IMR-90 (cell line): ENCODE measurements around the gene NFATC1. TPM values are rescaled to one million over a fixed set of nuclear protein-coding genes. Genes with fewer than 3 reads are reported as not detected.

Experiments
- ATAC-seq: fragments of 200-7000 bp; cut with Tn5 transposase; 2 replicates; pipeline ENCODE4 v1.9.1; 2020; ENCODE audit warnings: low read depth, mild to moderate bottlenecking, moderate library complexity
- BruUV-seq: library from RNA; stranded (reverse); fragments of 400-500 nt; replicated peaks from 2 replicates; lab custom pipeline; 2021; lab: Mats Ljungman, UMichigan
- CTCF ChIA-PET: fragments of 300-600 bp; formaldehyde crosslinking; extraction: SDS; loops from one replicate; lab custom pipeline; 2021; ENCODE audit warnings: antibody characterized with exemption; lab: Yijun Ruan, JAX
- POLR2A ChIA-PET: fragments of 300-600 bp; sonication (Branson Sonifier 250); formaldehyde crosslinking; loops from one replicate; lab custom pipeline; 2022; ENCODE audit warnings: antibody characterized with exemption; ENCODE audit not compliant: unreplicated experiment; lab: Charles Lee
- DNase-seq: peaks from one replicate; pipeline ENCODE4 v3.0.0; 2013
- H2AFZ ChIP-seq: replicated peaks from 2 replicates; pipeline ENCODE3; 2013; ENCODE audit warnings: low read length, mild to moderate bottlenecking; ENCODE audit not compliant: poor library complexity
- H2AK5ac ChIP-seq: 2 replicates; pipeline ENCODE4 v1.6.1; 2013; ENCODE audit warnings: low read depth, low read length, inconsistent platforms
- H2AK9ac ChIP-seq: replicated peaks from 2 replicates; pipeline ENCODE3; 2013; ENCODE audit warnings: mild to moderate bottlenecking, low read depth, low read length, moderate library complexity; ENCODE audit not compliant: poor library complexity
- H2BK120ac ChIP-seq: 2 replicates; pipeline ENCODE4 v1.6.1; 2013; ENCODE audit warnings: low read depth, low read length, inconsistent platforms
- H2BK15ac ChIP-seq: 3 replicates; pipeline ENCODE4 v1.6.1; 2013; ENCODE audit warnings: low read depth, low read length, inconsistent platforms
- H2BK20ac ChIP-seq: 2 replicates; pipeline ENCODE4 v1.6.1; 2013; ENCODE audit warnings: low read depth, mild to moderate bottlenecking, inconsistent platforms, low read length, moderate library complexity
- H2BK5ac ChIP-seq: 2 replicates; pipeline ENCODE4 v1.6.1; 2013; ENCODE audit warnings: mild to moderate bottlenecking, low read depth, low read length, inconsistent platforms; ENCODE audit not compliant: poor library complexity, severe bottlenecking
- H3K14ac ChIP-seq: replicated peaks from 2 replicates; pipeline ENCODE4 v1.6.1; 2013; ENCODE audit warnings: low read depth, low read length, inconsistent platforms
- H3K18ac ChIP-seq: 2 replicates; pipeline ENCODE4 v1.6.1; 2013; ENCODE audit warnings: low read depth, low read length, control low read depth
- H3K23ac ChIP-seq: 2 replicates; pipeline ENCODE4 v1.6.1; 2013; ENCODE audit warnings: low read depth, low read length, inconsistent platforms
- H3K27ac ChIP-seq: 2 replicates; pipeline ENCODE4 v1.5.1; 2013; ENCODE audit warnings: mild to moderate bottlenecking, control low read depth, low read length; ENCODE audit not compliant: insufficient read depth
- H3K27me3 ChIP-seq: 2 replicates; pipeline ENCODE4 v1.6.1; 2013; ENCODE audit warnings: low read length; ENCODE audit not compliant: control insufficient read depth, insufficient read depth
- H3K36me3 ChIP-seq: 2 replicates; pipeline ENCODE4 v1.6.1; 2013; ENCODE audit warnings: low read length, mixed read lengths; ENCODE audit not compliant: control insufficient read depth, insufficient read depth
- H3K4ac ChIP-seq: 2 replicates; pipeline ENCODE4 v1.6.1; 2013; ENCODE audit warnings: low read depth, low read length, inconsistent platforms
- H3K4me1 ChIP-seq: 2 replicates; pipeline ENCODE4 v1.6.1; 2013; ENCODE audit warnings: low read length, mixed read lengths; ENCODE audit not compliant: control insufficient read depth, insufficient read depth
- H3K4me2 ChIP-seq: 2 replicates; pipeline ENCODE4 v1.6.1; 2013; ENCODE audit warnings: low read depth, mild to moderate bottlenecking, control low read depth, low read length, moderate library complexity
- H3K4me3 ChIP-seq: 2 replicates; pipeline ENCODE4 v1.5.1; 2013; ENCODE audit warnings: low read depth, mild to moderate bottlenecking, control low read depth, low read length, moderate library complexity; ENCODE audit not compliant: insufficient read depth
- H3K56ac ChIP-seq: 2 replicates; pipeline ENCODE4 v1.6.1; 2013; ENCODE audit warnings: low read length, inconsistent platforms; ENCODE audit not compliant: insufficient read depth; ENCODE audit errors: extremely low read depth
- H3K79me1 ChIP-seq, 2 experiments: 2 replicates each; pipeline ENCODE4 v1.6.1; 2013; ENCODE audit warnings: low read length in 2 of 2, inconsistent platforms in 1 of 2, low read depth in 1 of 2
- H3K9ac ChIP-seq: 2 replicates; pipeline ENCODE4 v1.6.1; 2013; ENCODE audit warnings: low read depth, low read length, control low read depth
- H3K9me1 ChIP-seq: 2 replicates; pipeline ENCODE4 v1.6.1; 2013; ENCODE audit warnings: low read length, inconsistent platforms; ENCODE audit not compliant: insufficient read depth
- H3K9me3 ChIP-seq: 2 replicates; pipeline ENCODE4 v1.6.1; 2013; ENCODE audit warnings: low read length; ENCODE audit not compliant: control insufficient read depth, insufficient read depth
- H4K20me1 ChIP-seq: 2 replicates; pipeline ENCODE4 v1.6.1; 2013; ENCODE audit warnings: low read length, inconsistent platforms; ENCODE audit not compliant: insufficient read depth
- H4K5ac ChIP-seq: 2 replicates; pipeline ENCODE4 v1.6.1; 2013; ENCODE audit warnings: mild to moderate bottlenecking, low read depth, low read length, control low read depth
- H4K8ac ChIP-seq, 2 experiments: 2 replicates each; pipeline ENCODE4 v1.6.1; 2013; ENCODE audit warnings: low read depth in 2 of 2, low read length in 2 of 2, control low read depth in 1 of 2, inconsistent platforms in 1 of 2
- H4K91ac ChIP-seq: 2 replicates; pipeline ENCODE4 v1.6.1; 2013; ENCODE audit warnings: low read depth, low read length, inconsistent platforms; ENCODE audit not compliant: insufficient read depth
- BHLHE40 ChIP-seq: fragments of 150-350 bp; IDR thresholded peaks from 2 replicates; pipeline ENCODE4 v1.6.1; 2016; ENCODE audit warnings: mild to moderate bottlenecking, low read depth, low read length
- ELK1 ChIP-seq: fragments of 150-350 bp; IDR thresholded peaks from 2 replicates; pipeline ENCODE4 v1.6.1; 2016; ENCODE audit warnings: low read depth, mild to moderate bottlenecking, low read length, moderate library complexity, borderline replicate concordance
- FOS ChIP-seq: fragments of 150-350 bp; IDR thresholded peaks from 2 replicates; pipeline ENCODE4 v1.6.1; 2016; ENCODE audit warnings: low read depth, low read length
- MAZ ChIP-seq: IDR thresholded peaks from 2 replicates; pipeline ENCODE4 v1.6.1; 2012; ENCODE audit warnings: low read depth, mild to moderate bottlenecking, low read length, improper control_type of control experiment, moderate library complexity, borderline replicate concordance
- MXI1 ChIP-seq: IDR thresholded peaks from 2 replicates; pipeline ENCODE4 v1.6.1; 2012; ENCODE audit warnings: low read depth, mild to moderate bottlenecking, low read length, moderate library complexity, borderline replicate concordance
- POLR2A ChIP-seq: IDR thresholded peaks from 2 replicates; pipeline ENCODE4 v1.6.1; 2012; ENCODE audit warnings: mild to moderate bottlenecking, low read depth, low read length
- RAD21 ChIP-seq: IDR thresholded peaks from 2 replicates; pipeline ENCODE4 v1.6.1; 2012; ENCODE audit warnings: low read length, improper control_type of control experiment
- RFX5 ChIP-seq: IDR thresholded peaks from 2 replicates; pipeline ENCODE4 v1.8.0; 2012; ENCODE audit warnings: low read depth, mild to moderate bottlenecking, low read length, moderate library complexity
- WGBS, 2 experiments: methylation state at CpG; one replicate each; pipeline versions ENCODE4 v1.1.5 to v1.1.7; 2013; ENCODE audit warnings: missing lambda C conversion rate in 2 of 2; ENCODE audit not compliant: insufficient read length in 1 of 2; ENCODE audit errors: extremely low coverage in 2 of 2; 5-methylcytosine and 5-hydroxymethylcytosine counted together
- dilution Hi-C: fragments of 300-500 bp; cut with HindIII; formaldehyde crosslinking; loops from one replicate; pipeline ENCODE4 v1.14.3; 2018; ENCODE audit warnings: low sequenced_read_pairs; ENCODE audit not compliant: unreplicated experiment
- in situ Hi-C: fragments of 300-500 bp; cut with MboI; formaldehyde crosslinking; loops from 3 replicates; pipeline ENCODE4 v1.14.3; 2019; ENCODE audit warnings: low sequenced_read_pairs, inconsistent platforms, mixed read lengths
- intact Hi-C: fragments of 100-400 bp; cut with micrococcal nuclease; formaldehyde crosslinking; loops from 2 replicates; pipeline ENCODE4 v1.10.0; 2022
- polyA plus RNA-seq, 3 experiments: library from polyadenylated mRNA; depleted of rRNA; stranded (reverse); fragments of >200 nt; gene quantifications; 2 replicates each; pipeline ENCODE4 v1.2.3, GENCODE V29; 2012; ENCODE audit warnings: low replicate concordance in 1 of 3
- total RNA-seq: library from RNA; depleted of rRNA; stranded (reverse); fragments of >200 nt; gene quantifications from 2 replicates; pipeline ENCODE4 v1.2.3, GENCODE V29; 2012

Gene NFATC1
- total and polyA plus RNA-seq, 2 of the 4 experiments (the other 2 are of a cell fraction) = 0.36 to 1.8 TPM

DNA sequence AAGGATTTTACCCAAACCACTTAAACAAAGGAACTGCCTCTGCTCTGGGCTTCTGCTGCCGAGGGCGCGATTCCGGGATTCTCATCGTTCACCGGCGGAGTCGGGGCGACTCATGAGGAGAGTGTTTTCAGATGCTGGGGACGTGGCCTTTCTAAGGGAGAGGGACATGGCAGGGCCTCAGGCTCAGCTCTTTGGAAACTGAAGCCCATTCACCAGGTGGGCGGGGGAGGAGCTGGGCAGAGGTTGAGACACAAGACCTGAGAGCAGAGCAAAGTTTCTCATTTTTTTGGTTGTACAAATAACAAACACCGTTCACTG, 29.8 kb downstream of the NFATC1 start:
- no peaks in the 10 kb centered on the region for H3K9me1 ChIP-seq
- no peak overlapping the region for H4K91ac ChIP-seq
- H4K8ac ChIP-seq = no peak overlapping the region
- H3K23ac ChIP-seq = no peak overlapping the region
- no peaks in the 10 kb centered on the region for H4K20me1 ChIP-seq
- dilution Hi-C loops (no loop called here), intact Hi-C loops (no loop called here), in situ Hi-C loops (no loop called here)
- no peak overlapping the region for H3K9ac ChIP-seq
- no peak overlapping the region for H2BK120ac ChIP-seq
- DNase-seq (no peak), ATAC-seq (no peak)
- TF ChIP-seq FOS (no peak), ELK1 (no peak), POLR2A (no peak), RFX5 (no peak), MXI1 (no peak), BHLHE40 (no peak), MAZ (no peak), RAD21 (no peak)
- H3K79me1 ChIP-seq = no peaks in the 10 kb centered on the region
- H2AFZ ChIP-seq = no peak overlapping the region
- H4K5ac ChIP-seq = no peak overlapping the region
- BruUV-seq = no TSS peak
- H3K27me3 ChIP-seq = no peaks in the 10 kb centered on the region
- no peak overlapping the region for H3K14ac ChIP-seq
- no peak overlapping the region for H3K4me2 ChIP-seq
- H2BK15ac ChIP-seq = no peak overlapping the region
- no peak overlapping the region for H3K27ac ChIP-seq
- no peaks in the 10 kb centered on the region; the same call in 1 of the 2 replicates for H3K4me1 ChIP-seq
- no peak overlapping the region for H2BK5ac ChIP-seq
- H2AK5ac ChIP-seq = no peak overlapping the region
- WGBS, 2 experiments = 91% methylated on average over 7 of the region's 12 CpGs; no CpG with 5 or more reads in 1 of the 2 experiments
- no peak overlapping the region for H3K18ac ChIP-seq
- no peak overlapping the region for H2BK20ac ChIP-seq
- ChIA-PET POLR2A (no interaction called here), CTCF (no interaction called here)
- H2AK9ac ChIP-seq = no peak overlapping the region
- H3K36me3 ChIP-seq = peaks cover 2% of the 10 kb centered on the region; the same call in 1 of the 2 replicates
- H3K56ac ChIP-seq = no peak overlapping the region
- no peaks in the 10 kb centered on the region for H3K9me3 ChIP-seq
- H3K4ac ChIP-seq = no peak overlapping the region
- H3K4me3 ChIP-seq = no peak overlapping the region
